COLO668 (cell line): ENCODE data around the gene MPPED1.

ENCODE experiments used
- DNase-seq: peaks from one replicate; lab custom pipeline; 2025; ENCODE audit not compliant: unreplicated experiment; lab: John Stamatoyannopoulos, UW

Gene MPPED1

DNA sequence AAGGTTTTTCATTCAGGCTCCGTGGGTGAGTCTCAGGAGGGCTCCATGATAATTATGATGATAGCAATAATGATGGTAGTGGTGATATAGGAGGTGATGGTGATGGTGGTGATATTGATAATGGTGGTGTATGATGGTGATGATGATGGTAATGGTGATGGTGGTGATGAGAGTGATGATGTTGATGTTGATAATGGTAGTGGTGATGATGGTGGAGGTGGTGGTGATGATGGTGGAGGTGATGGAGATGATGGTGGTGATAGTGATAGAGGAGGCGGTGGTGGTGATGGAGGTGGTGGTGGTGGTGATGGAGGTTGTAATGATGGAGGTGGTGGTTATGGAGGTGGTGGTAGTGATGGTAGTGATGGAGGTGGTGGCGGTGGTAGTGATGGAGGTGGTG lies 79.4 kb downstream of the MPPED1 start:
- no peak for DNase-seq

DNA sequence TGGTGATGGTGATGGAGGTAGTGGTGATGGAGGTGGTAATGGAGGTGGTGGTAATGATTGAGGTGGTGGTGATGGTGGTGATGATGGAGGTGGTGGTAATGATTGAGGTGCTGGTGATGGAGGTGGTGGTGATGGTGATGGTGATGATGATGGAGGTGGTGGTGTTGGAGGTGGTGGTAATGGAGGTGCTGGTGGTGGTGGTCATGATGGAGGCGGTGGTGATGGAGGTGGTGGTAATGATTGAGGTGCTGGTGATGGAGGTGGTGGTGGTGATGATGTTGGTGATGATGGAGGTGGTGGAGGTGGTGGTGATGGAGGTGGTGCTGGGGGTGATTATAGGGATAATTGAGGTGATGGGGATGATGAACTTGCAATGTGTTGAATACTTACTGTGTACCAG lies 79.9 kb downstream of the MPPED1 start:
- no peak for DNase-seq

DNA sequence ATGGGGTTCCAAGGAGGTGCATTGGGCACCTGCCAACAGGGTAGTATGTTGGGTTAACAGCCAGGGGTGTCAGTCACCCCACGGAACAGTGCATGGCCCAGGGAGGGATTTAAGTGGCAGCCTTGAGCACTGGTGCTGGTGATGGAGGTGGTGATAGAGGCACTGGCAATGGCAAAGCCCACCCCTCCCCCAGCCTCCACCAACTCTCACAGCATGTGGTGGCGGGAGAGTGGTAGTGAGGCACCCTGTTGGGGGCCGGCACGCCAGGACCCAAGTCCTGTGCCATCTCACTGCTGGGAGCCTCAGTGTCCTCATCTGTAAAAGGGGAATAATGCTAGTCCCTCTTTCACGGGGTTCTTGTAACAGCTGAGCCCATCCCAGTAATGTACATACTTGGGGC lies 81.5 kb downstream of the MPPED1 start:
- DNase-seq = no peak

DNA sequence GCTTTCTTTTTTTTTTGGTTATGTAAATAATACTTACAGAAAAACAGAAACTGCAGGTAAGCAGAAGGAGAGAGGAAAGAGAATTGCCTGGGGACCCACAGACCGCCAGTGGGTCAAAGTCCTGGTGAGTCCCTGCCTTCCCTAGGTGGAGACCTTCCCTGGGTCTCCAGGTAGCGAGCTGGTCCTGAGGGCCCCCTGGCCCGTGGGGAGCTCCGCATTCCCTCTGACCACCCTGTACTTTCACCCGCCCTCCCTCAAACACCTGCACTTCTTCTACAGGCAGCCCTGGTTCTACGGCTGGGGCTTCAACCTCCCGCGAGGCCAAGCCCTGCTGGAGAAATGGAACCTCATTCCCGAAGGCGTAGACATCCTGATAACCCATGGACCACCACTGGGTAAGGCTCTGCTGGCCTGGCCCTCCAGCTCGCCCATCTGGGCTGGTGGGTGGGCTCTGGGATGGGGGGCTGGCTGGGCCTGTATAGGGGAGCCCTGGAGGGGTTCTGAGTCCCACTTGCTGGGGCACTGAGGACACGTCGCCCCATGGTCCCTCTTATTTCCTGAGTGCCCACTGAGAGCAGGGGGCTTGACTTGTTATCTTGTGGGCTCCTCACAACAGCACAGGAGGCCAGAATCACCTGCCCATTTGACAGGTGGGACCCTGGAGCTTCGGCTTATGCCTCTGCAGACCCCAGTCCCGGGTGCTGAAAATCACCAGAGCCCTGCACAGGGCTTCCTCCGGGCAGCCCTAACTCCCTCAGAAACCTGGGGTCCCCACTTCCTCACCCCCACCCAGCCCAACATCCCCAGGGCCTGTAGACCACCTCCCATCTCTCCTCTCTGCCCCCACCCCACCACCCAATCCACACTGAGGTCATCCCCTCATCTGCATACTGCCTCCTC lies 86.4 kb downstream of the MPPED1 start:
- no peak for DNase-seq

DNA sequence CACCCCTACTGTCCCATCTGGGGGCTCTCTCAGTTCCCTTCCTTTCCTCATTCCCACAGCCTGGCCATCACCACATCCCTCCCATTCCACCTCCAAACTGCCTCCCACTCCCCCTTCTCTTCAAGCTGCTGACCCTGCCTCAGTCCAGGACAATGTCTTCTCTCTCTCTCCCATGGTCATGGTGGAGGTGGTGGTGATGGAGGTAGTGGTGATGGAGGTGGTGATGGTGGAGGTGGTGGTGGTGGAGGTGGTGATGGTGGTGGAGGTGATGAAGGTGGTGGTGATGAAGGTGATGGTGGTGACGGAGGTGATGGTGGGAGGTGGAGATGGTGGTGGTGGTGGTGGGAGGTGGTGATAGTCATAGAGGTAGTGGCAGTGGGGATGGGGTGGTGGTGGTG lies 87.0 kb downstream of the MPPED1 start:
- no peak for DNase-seq

DNA sequence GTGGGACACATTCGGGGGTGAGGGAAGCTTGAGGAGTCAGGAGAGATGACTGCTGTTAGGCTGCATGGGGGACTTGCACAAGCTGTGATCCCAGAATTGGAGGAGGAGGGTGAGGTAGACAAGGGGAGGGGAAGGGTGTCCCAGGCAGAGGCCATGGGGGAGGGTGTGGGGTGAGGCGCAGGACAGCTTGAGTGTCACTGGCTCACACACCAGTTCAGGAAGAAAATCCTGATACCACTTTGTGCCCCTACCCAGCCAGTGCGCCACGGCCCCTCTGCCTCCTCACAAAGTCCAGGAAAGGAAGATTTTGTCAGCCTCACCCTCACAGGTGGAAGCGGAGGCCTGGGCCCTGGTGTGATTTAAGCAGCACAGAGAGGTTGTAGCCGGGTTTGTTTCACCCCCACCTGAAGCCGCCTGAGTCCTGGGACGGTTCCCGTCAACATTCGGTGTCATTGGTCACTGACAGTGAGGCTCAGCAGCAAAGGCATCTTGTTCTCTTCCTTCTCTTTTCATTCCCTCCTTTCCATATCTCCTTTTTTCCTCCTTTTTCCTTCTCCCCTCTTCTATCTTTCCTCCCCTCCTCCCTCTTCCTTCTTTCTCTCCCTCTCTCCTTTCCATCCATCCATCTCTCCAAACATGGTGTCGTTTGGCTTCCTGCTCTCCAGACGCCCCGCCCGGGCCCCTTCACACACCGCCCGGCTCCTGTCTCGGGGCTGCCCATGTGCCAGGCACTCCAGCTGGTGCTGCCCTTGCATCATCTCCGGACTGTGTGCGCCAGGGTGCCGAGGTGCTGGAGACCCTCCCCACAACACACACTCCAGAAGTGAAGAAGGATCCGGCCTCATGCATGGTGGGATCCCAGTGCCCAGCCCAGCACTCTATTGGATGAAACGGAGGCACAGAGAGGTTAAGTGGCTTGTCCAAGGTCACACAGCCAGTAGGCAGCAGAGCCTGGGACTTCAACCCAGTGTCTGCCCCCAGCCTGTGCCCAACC lies 89.3 kb downstream of the MPPED1 start:
- no peak for DNase-seq

DNA sequence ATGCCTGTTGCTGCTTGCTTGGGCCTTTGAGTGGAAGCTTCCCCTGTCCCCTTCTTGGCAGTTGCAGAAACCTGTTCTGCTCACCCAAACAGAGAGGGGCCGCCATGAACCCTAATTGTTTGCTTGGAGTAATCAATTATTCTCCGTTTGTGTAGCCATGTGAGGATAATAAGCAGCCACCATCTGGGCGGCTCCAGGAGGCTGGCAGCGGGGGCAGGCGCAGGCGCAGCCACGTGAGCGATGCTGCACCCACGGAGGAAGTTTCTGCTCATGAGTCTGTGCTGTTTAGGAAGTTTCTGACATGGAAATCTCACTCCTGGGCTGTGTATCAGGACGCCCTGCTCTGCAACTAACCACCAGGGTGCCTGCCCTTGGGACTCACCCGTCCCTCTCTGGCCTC lies 90.1 kb downstream of the MPPED1 start:
- DNase-seq = no peak

DNA sequence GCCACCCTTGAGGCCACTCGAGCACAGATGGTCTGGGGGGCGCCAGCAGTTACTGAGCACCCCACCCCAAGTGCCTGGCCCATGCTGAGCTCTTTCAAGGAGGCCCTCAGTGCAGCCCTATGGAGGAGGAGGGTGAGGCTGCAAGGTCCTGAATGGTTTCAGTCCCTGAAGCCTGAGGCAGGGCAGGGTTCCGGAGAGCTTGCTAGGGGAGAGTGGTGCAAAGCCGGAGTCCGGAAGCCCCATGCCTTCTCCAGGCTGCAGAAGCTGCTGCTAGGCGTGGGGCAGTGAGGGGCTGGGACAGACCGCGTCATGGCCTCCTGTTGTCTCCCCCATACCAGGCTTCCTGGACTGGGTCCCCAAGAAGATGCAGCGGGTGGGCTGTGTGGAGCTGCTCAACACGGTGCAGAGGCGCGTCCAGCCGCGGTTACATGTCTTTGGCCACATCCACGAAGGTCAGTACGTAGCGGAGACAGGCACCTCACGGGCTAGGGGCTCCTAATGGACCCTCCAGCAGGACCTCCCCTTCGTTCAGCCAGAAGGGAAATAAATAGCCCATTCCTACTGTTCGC lies 90.6 kb downstream of the MPPED1 start:
- DNase-seq = no peak

DNA sequence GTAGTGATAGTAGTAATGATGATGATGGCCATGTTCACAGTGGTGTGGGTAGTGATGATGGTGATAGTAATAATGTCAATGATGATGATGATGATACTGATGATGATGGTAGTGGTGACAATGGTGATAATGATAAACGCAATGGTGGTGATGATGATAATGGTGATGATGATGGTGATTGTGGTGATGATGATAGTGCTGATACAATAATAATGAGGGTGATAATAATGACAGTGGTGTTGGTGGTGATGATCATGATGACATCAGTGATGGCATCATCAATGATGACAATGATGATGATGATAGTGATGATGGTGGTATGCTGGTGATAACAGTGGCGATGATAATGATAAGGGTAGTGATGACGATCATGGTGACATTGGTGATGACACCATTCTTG lies 92.3 kb downstream of the MPPED1 start:
- DNase-seq = no peak

DNA sequence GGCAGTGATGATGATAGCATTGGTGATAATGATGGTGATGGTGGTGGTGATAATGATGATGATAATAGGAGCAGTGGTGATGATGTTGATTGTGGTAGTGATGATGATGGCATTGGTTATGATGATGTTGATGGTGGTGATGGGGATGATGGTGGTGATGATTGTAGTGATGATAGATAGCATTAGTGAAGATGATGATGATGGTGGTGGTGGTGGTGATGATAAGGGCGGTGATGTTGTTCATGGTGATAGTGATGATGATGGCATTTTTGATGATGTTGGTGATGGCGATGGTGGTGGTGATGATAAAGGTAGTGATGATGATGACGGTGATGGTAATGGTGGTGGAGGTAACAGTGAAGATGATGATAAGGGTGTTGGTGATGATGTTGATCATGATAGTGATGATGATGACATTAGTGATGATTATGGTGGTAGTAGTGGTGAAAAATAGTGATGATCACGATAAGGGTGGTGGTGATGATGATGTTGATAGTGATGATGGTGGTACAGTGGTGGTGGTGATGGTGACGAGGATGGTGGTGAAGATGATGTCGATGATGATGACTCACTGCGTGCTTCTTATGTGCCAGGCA lies 93.0 kb downstream of the MPPED1 start:
- no peak for DNase-seq

DNA sequence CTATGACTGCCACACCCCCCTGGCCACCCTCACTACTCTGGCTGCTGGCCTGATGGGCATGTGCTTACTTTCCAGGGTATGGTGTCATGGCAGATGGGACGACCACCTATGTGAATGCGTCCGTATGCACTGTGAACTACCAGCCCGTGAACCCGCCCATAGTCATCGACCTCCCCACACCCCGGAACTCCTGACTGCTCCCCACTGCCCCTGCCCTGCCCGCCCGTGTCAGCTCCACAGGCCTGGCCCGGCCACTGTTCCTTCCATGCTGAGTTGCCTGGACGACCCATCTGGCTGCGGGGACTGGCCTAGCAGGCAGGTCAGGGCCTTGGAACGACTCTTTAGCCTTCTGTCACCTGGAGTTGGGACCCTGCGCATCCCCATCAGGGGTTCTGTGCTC lies 93.6 kb downstream of the MPPED1 start:
- no peak for DNase-seq

DNA sequence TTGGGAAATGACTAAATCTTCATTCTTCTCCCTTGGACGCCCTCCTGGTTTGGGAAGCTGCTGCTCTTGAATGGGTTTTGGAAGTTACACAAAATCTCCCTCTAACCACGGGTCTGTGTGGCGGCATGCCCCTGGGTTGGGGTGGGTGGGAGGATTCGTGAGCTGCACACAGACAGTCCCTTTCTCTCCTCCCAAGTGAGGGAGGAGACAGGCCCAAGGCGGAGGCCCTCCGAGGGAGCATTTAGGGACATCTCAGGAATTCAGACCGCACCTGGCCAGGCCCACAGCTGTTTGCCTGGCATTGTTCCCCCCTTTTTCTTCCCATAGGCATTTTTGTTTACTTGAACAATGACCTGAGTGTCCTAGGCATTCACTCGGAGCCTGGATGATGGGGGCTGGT lies 94.1 kb downstream of the MPPED1 start:
- DNase-seq = no peak

DNA sequence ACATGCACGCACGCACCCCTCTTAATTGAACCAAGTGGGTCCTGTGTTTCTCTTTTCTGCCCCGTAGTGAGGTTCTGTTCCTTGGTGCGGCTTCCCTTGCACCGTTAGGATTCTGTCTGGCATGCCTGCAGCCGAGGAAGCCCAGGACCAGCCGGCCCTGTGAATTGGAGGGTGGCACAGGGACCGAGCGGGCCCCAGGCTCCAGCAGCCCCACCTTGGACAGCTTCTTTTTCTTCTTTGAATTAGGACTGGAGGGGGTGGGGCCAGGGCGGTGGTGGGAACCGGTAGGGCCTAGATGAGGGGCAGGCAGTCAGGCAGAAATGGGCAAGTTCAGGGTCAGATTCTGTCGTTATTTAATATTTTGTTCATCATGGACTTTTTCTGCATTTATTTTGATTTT lies 94.7 kb downstream of the MPPED1 start:
- no peak for DNase-seq

DNA sequence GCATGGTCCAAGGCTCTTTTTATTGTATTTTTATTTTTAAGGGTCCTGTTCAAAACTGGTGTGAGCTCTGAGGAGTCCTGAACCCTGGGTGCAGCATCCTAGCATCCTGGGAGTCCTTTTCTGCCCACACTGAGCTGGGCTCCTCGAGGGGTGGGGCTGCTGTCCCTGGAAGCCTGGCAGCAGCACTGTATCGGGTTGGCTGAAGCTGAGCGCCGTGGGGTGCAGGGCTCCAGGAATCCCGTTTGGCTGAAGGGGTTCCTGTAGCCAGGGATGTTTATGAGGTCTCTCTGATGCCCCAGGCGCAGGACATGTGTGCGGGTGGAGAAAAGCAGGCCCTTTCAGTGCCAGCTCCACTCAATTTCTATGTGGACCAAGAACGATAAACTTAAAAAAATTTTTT lies 95.4 kb downstream of the MPPED1 start:
- no peak for DNase-seq

DNA sequence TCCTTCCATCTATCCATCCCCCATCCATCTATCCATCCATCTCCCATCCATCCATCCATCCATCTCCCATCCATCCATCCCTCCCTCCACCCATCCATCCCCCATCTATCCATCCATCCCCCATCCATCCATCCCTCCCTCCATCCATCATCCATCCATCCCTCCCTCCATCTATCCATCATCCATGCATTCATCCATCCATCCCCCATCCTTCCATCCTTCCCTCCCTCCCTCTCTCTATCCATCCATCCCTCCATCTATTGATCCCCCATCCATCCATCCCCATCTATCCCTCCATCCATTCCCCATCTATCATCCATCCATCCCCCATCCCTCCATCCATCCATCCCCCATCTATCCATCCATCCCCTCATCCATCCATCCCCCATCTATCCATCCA lies 96.7 kb downstream of the MPPED1 start:
- DNase-seq = no peak

DNA sequence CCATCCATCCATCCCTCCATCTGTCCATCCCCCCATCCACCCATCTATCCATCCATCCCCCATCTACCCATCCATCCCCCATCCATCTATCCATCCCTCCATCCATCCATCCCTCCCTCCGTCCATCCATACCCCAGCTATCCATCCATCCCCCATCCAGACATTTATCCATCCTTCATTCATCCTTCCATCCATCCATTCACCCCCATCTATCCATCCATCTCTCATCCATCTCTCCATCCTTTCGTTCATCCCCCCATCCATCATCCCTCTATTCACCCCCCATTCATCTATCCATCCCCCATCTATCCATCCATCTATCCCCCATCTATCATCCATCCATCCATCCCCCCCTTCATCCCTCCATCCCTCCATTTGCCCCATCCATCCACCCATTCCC lies 97.5 kb downstream of the MPPED1 start:
- DNase-seq = no peak

DNA sequence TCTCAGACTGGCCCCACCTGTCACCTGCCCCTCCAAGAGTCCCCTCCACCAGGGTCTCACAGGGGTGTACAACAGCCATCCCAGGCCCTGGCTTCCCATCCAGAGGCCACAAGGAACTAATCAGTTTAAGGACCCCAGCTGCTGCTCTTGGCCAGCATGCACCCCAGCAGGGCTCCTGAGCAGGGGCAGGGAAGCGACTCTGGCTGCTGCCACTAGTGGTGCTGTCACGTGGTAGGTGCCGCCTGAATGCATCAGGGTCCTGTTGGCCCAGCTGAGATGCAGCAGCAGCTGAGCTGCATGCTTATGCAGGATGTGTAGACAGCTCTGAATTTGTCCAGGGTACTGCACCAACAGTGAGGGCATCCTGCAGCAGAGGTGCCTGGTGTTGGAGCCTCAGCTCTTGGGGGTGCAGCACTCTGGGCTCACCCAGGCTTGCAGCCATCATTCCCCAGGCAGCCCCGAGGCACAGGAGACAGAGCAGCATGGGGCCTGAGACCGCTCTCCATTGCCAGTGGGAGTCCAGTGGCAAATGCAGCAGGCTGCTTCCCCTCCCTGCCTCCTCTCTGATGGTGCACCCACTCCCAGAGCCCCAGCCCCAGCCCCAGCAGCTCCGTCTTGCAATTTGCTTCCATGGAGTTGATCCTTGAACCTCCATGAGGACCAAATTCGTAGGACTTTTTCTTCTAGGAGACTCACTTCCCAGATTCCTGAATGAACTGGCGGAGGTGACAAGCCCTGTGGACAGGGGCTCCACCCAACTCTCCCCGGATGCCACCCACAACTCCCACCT lies 98.7 kb downstream of the MPPED1 start:
- DNase-seq = no peak

DNA sequence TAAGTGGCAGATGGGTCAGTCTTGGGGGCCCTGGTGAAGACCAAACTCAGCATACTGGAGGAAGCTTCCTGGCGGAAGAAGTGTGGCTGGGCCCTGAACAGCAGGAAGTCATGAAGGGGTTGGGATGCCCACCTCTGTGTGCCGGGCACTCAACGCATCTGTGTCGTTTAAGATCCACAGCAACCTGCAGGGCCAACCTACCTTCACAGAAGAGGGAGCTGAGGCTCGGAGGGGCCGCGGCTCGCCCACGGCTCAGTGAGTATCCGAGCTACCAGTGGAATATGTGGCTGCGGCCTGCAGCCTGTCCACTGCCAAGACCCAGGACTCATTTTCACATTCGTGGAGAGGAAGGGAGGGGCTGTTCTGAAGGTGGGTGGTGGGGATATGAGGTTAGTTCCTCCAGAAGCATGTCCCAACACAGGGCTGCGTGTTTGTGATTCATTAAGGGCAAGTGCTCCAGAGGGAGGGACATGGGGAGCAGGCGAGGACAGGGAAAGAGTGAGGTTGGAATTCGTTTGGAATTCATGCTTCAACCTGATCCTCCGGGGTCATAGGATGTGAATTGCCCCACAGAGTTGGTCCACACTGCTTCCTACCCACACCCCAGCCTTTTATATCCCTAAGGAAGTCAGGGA lies 99.6 kb downstream of the MPPED1 start:
- no peak for DNase-seq

DNA sequence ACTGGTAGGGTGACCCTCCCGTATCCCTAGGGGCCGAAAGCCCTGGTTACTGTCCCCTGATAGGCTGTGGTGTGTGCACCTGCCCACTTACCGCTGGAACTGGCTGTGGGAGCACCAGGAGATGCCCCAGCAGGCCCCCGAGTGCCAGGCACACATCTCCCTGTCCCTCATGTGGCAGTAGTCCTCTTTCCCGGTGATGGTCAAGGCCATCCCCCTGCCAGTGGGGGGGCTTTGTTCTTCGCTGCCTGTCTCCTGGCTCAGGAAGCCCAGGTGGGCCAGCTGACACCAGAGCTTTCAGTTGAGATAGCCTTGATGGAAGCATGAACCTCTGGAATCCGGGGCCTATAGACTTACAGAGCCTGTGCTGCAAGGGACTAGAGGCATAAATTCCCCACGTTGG lies 100.5 kb downstream of the MPPED1 start:
- DNase-seq = no peak
